Glutamatergic neuron (in vitro differentiated cells): Measurements from ENCODE around the gene LTC4S. TPM values are rescaled to one million over a fixed set of nuclear protein-coding genes. Genes with fewer than 3 reads are reported as not detected.

Experiments used
- DNase-seq: peaks from one replicate; pipeline ENCODE4 v3.0.0; 2022
- H3K27ac Mint-ChIP-seq: one replicate; pipeline ENCODE4 v1.8.0; 2020; ENCODE audit warnings: mild to moderate bottlenecking, mixed read lengths, inconsistent platforms; ENCODE audit not compliant: unreplicated experiment
- H3K27me3 Mint-ChIP-seq: one replicate; pipeline ENCODE4 v1.8.0; 2020; ENCODE audit warnings: mild to moderate bottlenecking, moderate library complexity, mixed read lengths, inconsistent platforms; ENCODE audit not compliant: unreplicated experiment
- H3K36me3 Mint-ChIP-seq: one replicate; pipeline ENCODE4 v1.8.0; 2020; ENCODE audit warnings: mild to moderate bottlenecking, mixed read lengths, inconsistent platforms; ENCODE audit not compliant: unreplicated experiment
- H3K4me1 Mint-ChIP-seq: one replicate; pipeline ENCODE4 v1.8.0; 2020; ENCODE audit warnings: mild to moderate bottlenecking, low read depth, mixed read lengths, inconsistent platforms; ENCODE audit not compliant: unreplicated experiment
- H3K4me3 Mint-ChIP-seq: one replicate; pipeline ENCODE4 v1.8.0; 2020; ENCODE audit warnings: mild to moderate bottlenecking, mixed read lengths, inconsistent platforms; ENCODE audit not compliant: unreplicated experiment
- H3K9me3 Mint-ChIP-seq: one replicate; pipeline ENCODE4 v1.8.0; 2020; ENCODE audit warnings: mild to moderate bottlenecking, moderate library complexity, mixed read lengths, inconsistent platforms; ENCODE audit not compliant: unreplicated experiment
- total RNA-seq: library from RNA; stranded (reverse); fragmentation: NEBNext Ultra II Directional; extraction: Animal tissue kit (Norgen Biotek cat#: 25700); gene quantifications from one replicate; pipeline ENCODE4 v1.2.1, GENCODE V29; 2021; ENCODE audit not compliant: unreplicated experiment
- TF ChIP-seq, protein P1 (sequence below): fragments of 200-600 bp; sonication (generic); IDR thresholded peaks from one replicate; pipeline ENCODE4 v1.5.0; 2021; ENCODE audit not compliant: partially characterized antibody, unreplicated experiment

LTC4S gene
- total RNA-seq, 1 donor from 2014 or later: 0.91 TPM

DNA sequence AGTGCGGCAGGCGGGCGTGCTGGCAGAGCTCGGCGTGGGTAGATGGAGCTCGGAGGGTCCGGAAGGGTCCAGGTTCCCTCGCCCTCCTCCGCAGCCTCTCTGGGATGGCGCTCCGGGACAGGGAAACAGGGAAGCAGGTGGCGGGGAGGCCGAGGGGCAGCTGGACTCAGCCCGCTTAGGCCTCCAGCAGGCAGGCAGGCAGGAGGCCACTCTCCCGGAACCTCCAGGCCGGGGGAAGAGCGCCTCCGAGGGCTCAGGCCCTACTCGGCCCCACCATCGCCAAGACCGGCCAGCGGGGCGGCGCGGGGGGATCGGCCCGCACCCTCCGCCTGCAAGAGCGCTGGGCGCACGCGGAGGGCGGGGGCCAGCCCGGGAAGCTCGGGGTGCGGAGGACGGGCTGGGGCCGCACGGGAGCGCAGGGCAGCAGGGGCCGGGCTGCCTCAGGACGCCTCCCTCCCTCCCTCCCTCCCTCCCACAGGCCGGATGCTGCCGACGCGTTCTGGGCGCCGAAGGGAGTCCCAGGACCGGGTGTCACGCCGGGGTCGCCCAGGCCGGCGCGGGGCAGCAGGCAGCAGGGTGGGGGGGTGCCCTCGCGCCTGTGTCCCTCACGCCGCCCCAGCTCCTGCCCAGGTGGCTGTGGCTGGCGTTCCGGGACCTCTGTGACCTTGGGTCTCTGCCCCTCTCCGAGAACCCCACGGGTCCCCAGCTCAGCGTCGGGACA is 11.9 kb downstream of the LTC4S start:
- peaks cover 2% of the 10 kb centered on the region for H3K27me3 Mint-ChIP-seq
- peaks cover 7% of the 10 kb centered on the region for H3K9me3 Mint-ChIP-seq
- H3K4me1 Mint-ChIP-seq: peaks cover 4% of the 10 kb centered on the region
- no peaks in the 10 kb centered on the region for H3K36me3 Mint-ChIP-seq
- H3K4me3 Mint-ChIP-seq: peak overlapping the region; percentile 84
- peak; percentile 66 for DNase-seq
- H3K27ac Mint-ChIP-seq: peak overlapping the region; percentile 59
- TF ChIP-seq, protein P1, sequence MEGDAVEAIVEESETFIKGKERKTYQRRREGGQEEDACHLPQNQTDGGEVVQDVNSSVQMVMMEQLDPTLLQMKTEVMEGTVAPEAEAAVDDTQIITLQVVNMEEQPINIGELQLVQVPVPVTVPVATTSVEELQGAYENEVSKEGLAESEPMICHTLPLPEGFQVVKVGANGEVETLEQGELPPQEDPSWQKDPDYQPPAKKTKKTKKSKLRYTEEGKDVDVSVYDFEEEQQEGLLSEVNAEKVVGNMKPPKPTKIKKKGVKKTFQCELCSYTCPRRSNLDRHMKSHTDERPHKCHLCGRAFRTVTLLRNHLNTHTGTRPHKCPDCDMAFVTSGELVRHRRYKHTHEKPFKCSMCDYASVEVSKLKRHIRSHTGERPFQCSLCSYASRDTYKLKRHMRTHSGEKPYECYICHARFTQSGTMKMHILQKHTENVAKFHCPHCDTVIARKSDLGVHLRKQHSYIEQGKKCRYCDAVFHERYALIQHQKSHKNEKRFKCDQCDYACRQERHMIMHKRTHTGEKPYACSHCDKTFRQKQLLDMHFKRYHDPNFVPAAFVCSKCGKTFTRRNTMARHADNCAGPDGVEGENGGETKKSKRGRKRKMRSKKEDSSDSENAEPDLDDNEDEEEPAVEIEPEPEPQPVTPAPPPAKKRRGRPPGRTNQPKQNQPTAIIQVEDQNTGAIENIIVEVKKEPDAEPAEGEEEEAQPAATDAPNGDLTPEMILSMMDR: no peak

DNA sequence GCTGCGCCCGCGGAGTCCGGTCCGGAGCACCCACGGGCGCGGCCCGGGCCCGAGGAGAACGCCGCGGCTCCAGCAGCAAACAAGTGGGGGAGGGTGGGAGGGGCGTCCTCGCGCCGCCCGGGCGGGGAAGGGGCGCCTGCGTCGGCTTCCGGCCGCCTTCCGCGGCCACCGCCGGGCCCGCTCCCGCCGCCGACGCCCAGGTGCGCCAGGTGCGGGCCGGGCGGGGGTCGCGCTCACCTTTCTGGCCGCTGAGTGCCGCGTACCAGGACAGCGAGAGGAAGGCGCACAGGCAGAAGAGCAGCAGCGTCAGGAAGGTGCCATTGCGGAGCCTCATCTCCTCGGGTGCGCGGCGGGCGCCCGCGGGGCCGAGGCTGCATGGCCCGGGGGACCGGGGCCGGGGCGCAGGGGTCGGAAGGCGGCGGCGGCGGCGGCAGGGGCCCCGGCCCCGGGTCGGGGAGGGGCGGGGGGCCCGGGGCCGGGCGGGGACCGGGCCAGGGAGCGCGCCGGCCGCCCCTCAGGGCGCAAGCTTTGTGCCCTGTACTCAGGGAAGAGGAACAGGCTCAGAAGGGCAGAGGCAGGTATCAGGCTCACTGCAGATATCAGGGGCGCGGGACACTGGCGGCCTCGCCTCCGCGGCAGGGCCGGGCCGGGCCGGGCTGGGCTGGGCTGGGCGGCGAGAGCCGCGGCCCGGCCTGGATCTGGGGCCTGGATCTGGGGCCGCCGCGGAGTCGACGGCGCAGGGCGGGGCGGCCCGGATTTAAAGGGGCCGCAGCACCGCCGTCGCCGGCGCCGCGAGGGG is 12.7 kb downstream of the LTC4S start, which contains the start of gene MGAT4B:
Gene MGAT4B (minus strand): TSS at position 617 of the 799 bp plus-strand sequence. CDS start 283 bp downstream, at position 334.
- peak within 1 kb of the TSS; percentile 84 for H3K4me3 Mint-ChIP-seq

DNA sequence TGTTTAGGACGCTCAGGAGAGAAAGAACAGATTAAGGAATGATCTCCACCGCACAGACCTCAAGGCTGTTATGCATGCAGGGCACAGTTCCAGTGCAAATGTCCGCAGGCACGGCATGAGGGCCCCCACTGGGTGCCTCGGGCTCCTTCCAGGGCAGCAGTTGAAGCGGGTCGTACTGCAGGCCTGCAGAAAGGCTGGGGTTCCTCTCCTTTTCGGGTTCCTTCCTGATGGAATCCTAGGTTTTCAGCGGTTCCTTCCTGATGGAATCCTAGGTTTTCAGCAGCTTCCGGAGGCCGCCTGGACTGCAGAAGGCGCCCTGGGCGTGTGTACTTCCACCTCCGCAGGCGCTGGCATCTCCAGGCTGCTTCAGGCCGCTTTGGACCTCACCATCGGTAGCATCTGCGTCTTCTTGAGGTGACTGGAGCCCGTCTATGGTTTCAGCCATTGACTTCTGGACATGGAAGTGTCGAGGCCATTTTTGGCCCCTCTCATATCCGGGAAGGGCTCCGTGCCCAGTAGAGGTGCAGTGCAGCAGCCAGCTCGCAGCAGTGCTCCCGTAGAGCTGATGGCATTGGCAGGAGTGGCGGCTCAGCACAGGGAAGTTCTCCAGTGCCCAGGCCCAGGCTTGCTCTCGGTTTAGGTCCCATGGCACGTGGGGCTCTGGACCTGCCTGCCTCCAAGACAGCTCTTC is 18.5 kb downstream of the LTC4S start:
- no peaks in the 10 kb centered on the region for H3K4me1 Mint-ChIP-seq
- H3K36me3 Mint-ChIP-seq: peaks cover 4% of the 10 kb centered on the region
- H3K27me3 Mint-ChIP-seq: peaks cover 4% of the 10 kb centered on the region
- peaks cover 1% of the 10 kb centered on the region for H3K9me3 Mint-ChIP-seq
- H3K4me3 Mint-ChIP-seq: no peak overlapping the region
- no peak for DNase-seq
- TF ChIP-seq, protein P1: no peak
- H3K27ac Mint-ChIP-seq: no peak overlapping the region

More for the DNA sequence above, 12.7 kb downstream of the LTC4S start, which contains the start of gene MGAT4B:
- TF ChIP-seq, protein P1: no peak
- H3K9me3 Mint-ChIP-seq: peaks cover 5% of the 10 kb centered on the region
- H3K27me3 Mint-ChIP-seq: peaks cover 2% of the 10 kb centered on the region
- no peaks in the 10 kb centered on the region for H3K36me3 Mint-ChIP-seq
- peak; percentile 75 for DNase-seq
- peak within 1 kb of the TSS; percentile 64 for H3K27ac Mint-ChIP-seq
- peaks cover 4% of the 10 kb centered on the region for H3K4me1 Mint-ChIP-seq

DNA sequence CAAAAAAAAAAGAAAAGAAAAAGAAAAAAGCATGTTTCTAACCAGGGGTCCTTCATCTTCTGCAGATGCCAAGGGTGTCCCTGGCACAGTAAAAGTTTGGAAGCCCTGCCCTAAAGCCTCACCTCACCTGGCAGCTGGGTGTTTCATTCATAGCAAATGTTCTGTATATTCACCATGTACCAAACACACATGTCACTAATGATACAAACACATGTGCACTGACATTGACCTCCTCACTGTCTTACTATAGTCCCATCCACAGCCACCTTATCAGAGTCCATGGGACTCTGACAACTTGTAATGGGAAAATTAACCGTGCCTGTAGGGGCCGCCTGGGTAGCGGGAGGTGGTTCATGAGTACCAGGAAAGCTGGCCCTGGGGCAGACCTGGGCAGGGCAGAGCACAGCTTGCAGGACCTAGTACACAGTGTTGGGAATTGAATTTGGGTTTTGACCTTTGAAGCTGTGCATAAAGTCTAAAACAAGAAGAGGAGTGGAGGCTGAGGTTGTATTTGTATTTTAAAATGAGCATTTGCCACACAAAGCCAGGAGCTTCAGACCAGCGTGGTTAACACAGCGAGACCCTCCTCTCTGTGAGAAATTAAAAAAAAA is 19.3 kb downstream of the LTC4S start:
- TF ChIP-seq, protein P1: no peak
- Mint-ChIP-seq H3K36me3 (peaks cover 4% of the 10 kb centered on the region), H3K9me3 (peaks cover 2% of the 10 kb centered on the region), H3K4me3 (no peak overlapping the region), H3K27me3 (peaks cover 5% of the 10 kb centered on the region), H3K27ac (no peak overlapping the region), H3K4me1 (peaks cover 1% of the 10 kb centered on the region)
- no peak for DNase-seq
